ENCODE results near the gene PTPN3.

PTPN3 gene

GRCh38 chr9:109331353-109331752 lies 166.8 kb downstream of the PTPN3 start:
- DNase-seq = no peak

GRCh38 chr9:109329638-109330258 lies 168.4 kb downstream of the PTPN3 start:
- no peak for DNase-seq

DNA sequence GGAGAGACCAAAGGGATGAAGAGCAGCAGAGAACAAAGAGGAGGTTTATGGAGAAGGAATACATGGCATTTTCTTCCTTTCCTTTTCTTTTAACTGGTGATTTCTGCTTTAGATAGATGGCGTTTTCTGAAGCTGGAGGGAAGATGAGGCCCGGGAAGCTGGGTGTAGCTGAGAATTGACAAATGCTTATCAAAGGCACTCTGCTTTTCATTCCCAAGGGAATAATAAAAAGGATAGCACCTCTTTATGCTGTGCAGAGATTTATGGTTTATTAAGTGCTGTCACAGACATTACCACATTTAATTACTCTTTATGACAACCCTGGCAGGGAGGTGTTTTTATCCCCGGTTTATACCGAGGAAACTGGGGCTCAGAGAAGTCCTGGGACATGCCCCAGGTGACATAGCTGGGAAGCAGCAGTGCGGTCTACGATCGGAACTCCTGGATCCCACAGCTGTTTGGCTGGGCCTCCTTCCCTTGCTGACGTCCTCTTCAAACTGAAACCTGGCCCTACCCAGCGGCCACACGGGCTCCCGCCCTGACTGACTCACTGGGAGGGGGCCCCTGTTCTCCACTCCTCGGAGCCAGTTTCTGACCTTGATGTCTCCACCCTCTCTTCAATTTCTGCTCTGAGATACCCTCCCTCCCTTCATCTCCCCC lies 169.0 kb downstream of the PTPN3 start:
- no peak for DNase-seq
